DOHH2 (cell line): ENCODE data around the gene SULT2B1.

Experiments
- H3F3A ChIP-seq: fragments of 200-600 bp; sonication (generic), shearing (Covaris generic); 2 replicates; pipeline ENCODE4 v1.6.0; 2016; ENCODE audit warnings: antibody characterized with exemption, mild to moderate bottlenecking; ENCODE audit not compliant: control insufficient read depth, insufficient read depth
- H3K27ac ChIP-seq: fragments of 200-600 bp; sonication (generic); 2 replicates; pipeline ENCODE4 v1.5.1; 2014; ENCODE audit warnings: low read depth, mild to moderate bottlenecking, low read length, moderate library complexity
- H3K27me3 ChIP-seq: fragments of 200-600 bp; sonication (generic); 2 replicates; pipeline ENCODE4 v1.6.1; 2014; ENCODE audit warnings: mild to moderate bottlenecking, low read length, mixed read lengths; ENCODE audit not compliant: control insufficient read depth
- H3K36me3 ChIP-seq: fragments of 200-600 bp; sonication (generic); 2 replicates; pipeline ENCODE4 v1.6.1; 2014; ENCODE audit warnings: mild to moderate bottlenecking, low read length, moderate library complexity, mixed read lengths; ENCODE audit not compliant: control insufficient read depth
- H3K4me1 ChIP-seq: fragments of 200-600 bp; sonication (generic); 2 replicates; pipeline ENCODE4 v1.6.1; 2014; ENCODE audit warnings: mild to moderate bottlenecking, low read length, mixed read lengths; ENCODE audit not compliant: control insufficient read depth
- H3K4me2 ChIP-seq: fragments of 200-600 bp; sonication (generic); 2 replicates; pipeline ENCODE4 v1.6.0; 2014; ENCODE audit warnings: mild to moderate bottlenecking, low read length, moderate library complexity
- H3K4me3 ChIP-seq: fragments of 200-600 bp; sonication (generic); 2 replicates; pipeline ENCODE4 v1.5.1; 2014; ENCODE audit warnings: mild to moderate bottlenecking, low read length, mixed read lengths
- H3K79me2 ChIP-seq: fragments of 200-600 bp; sonication (generic); 2 replicates; pipeline ENCODE4 v1.6.1; 2014; ENCODE audit warnings: mild to moderate bottlenecking, low read length, mixed read lengths; ENCODE audit not compliant: control insufficient read depth
- H3K9me2 ChIP-seq: fragments of 200-600 bp; sonication (generic); replicated peaks from 2 replicates; pipeline ENCODE4 v1.6.1; 2014; ENCODE audit warnings: mild to moderate bottlenecking, low read length, mixed read lengths; ENCODE audit not compliant: control insufficient read depth
- H3K9me3 ChIP-seq: fragments of 200-600 bp; sonication (generic); 2 replicates; pipeline ENCODE4 v1.6.1; 2014; ENCODE audit warnings: antibody characterized with exemption, low read length, mixed read lengths; ENCODE audit not compliant: control insufficient read depth, insufficient read depth
- H4K20me1 ChIP-seq: fragments of 200-600 bp; sonication (generic); 2 replicates; pipeline ENCODE4 v1.6.0; 2014; ENCODE audit warnings: low read depth, mild to moderate bottlenecking, antibody characterized with exemption, low read length, moderate library complexity; ENCODE audit not compliant: control insufficient read depth, insufficient read depth
- CTCF ChIP-seq: fragments of 200-600 bp; sonication (generic); IDR thresholded peaks from one replicate; pipeline ENCODE4 v1.5.1; 2014; ENCODE audit warnings: antibody characterized with exemption, mild to moderate bottlenecking, low read depth, low read length; ENCODE audit not compliant: poor library complexity, severe bottlenecking
- EZH2phosphoT487 ChIP-seq: fragments of 200-600 bp; sonication (generic); IDR thresholded peaks from 2 replicates; pipeline ENCODE4 v1.6.1; 2017; ENCODE audit warnings: borderline replicate concordance, mild to moderate bottlenecking, antibody characterized with exemption, low read length, moderate library complexity, mixed read lengths

SULT2B1 gene

GRCh38 chr19:48634036-48634342 is 82.0 kb downstream of the SULT2B1 start:
- Histone ChIP-seq H3K27ac (peak overlapping the region; percentile 64), H3K9me2 (no peaks in the 10 kb centered on the region), H3F3A (peaks cover 19% of the 10 kb centered on the region), H3K4me3 (peak overlapping the region; percentile 87), H3K9me3 (no peaks in the 10 kb centered on the region), H3K4me2 (peak overlapping the region; percentile 93), H3K27me3 (no peaks in the 10 kb centered on the region), H3K36me3 (peaks cover 37% of the 10 kb centered on the region), H4K20me1 (no peaks in the 10 kb centered on the region), H3K79me2 (peaks cover 27% of the 10 kb centered on the region), H3K4me1 (peaks cover 54% of the 10 kb centered on the region)
- TF ChIP-seq EZH2phosphoT487 (no peak), CTCF (no peak)

GRCh38 chr19:48634424-48635262 is 82.7 kb downstream of the SULT2B1 start:
- H3K27ac ChIP-seq = peak overlapping the region; percentile 79
- TF ChIP-seq EZH2phosphoT487 (no peak), CTCF (no peak)
- H3K9me2 ChIP-seq = no peaks in the 10 kb centered on the region
- peak overlapping the region; percentile 93 for H3K4me2 ChIP-seq
- H3K79me2 ChIP-seq = peaks cover 27% of the 10 kb centered on the region
- peaks cover 19% of the 10 kb centered on the region for H3F3A ChIP-seq
- peak overlapping the region; percentile 87 for H3K4me3 ChIP-seq
- peaks cover 33% of the 10 kb centered on the region for H3K36me3 ChIP-seq
- peaks cover 59% of the 10 kb centered on the region for H3K4me1 ChIP-seq
- H3K27me3 ChIP-seq = no peaks in the 10 kb centered on the region
- no peaks in the 10 kb centered on the region for H3K9me3 ChIP-seq
- H4K20me1 ChIP-seq = no peaks in the 10 kb centered on the region

- peaks cover 27% of the 10 kb centered on the region for H3K79me2 ChIP-seq
- no peaks in the 10 kb centered on the region for H3K9me3 ChIP-seq
- peak overlapping the region; percentile 87 for H3K4me3 ChIP-seq
- H3K4me2 ChIP-seq = peak overlapping the region; percentile 93
- peaks cover 59% of the 10 kb centered on the region for H3K4me1 ChIP-seq
- peaks cover 19% of the 10 kb centered on the region for H3F3A ChIP-seq
- no peaks in the 10 kb centered on the region for H3K27me3 ChIP-seq
- H3K36me3 ChIP-seq = peaks cover 26% of the 10 kb centered on the region
- no peaks in the 10 kb centered on the region for H3K9me2 ChIP-seq
- TF ChIP-seq CTCF (no peak), EZH2phosphoT487 (no peak)
- H3K27ac ChIP-seq = peak overlapping the region; percentile 96
- no peaks in the 10 kb centered on the region for H4K20me1 ChIP-seq
Measured at GRCh38 chr19:48635263-48635965, 83.4 kb downstream of the SULT2B1 start.
